GM12801 (cell line): Measurements from ENCODE around the gene CBFA2T3.

Source experiments
- CTCF ChIP-seq: IDR thresholded peaks from one replicate; pipeline ENCODE4 v1.5.1; 2011; ENCODE audit warnings: control low read depth; ENCODE audit not compliant: insufficient read length; ENCODE audit errors: extremely low read depth

Gene CBFA2T3

GRCh38 chr16:88839745-88840599 lies 137.0 kb downstream of the CBFA2T3 start:
- TF ChIP-seq CTCF = no peak

- TF ChIP-seq CTCF = no peak
Measured at GRCh38 chr16:88839026-88839529, 137.9 kb downstream of the CBFA2T3 start.

- no peak for TF ChIP-seq CTCF
Measured at GRCh38 chr16:88838566-88838965, 138.4 kb downstream of the CBFA2T3 start.

- TF ChIP-seq CTCF = no peak
Measured at GRCh38 chr16:88837806-88838205, 139.2 kb downstream of the CBFA2T3 start.

GRCh38 chr16:88836791-88837190 lies 140.2 kb downstream of the CBFA2T3 start:
- TF ChIP-seq CTCF = no peak

- no peak for TF ChIP-seq CTCF
Measured at GRCh38 chr16:88835818-88836217, 141.2 kb downstream of the CBFA2T3 start.

- no peak for TF ChIP-seq CTCF
Measured at GRCh38 chr16:88835383-88835782, 141.6 kb downstream of the CBFA2T3 start.
